ENCODE results near the gene AATK. TPM values are rescaled to one million over a fixed set of nuclear protein-coding genes. Genes with fewer than 3 reads are reported as not detected.

Gene AATK
- total RNA-seq, 1 experiment from 2014 or later = 4.4 TPM

DNA sequence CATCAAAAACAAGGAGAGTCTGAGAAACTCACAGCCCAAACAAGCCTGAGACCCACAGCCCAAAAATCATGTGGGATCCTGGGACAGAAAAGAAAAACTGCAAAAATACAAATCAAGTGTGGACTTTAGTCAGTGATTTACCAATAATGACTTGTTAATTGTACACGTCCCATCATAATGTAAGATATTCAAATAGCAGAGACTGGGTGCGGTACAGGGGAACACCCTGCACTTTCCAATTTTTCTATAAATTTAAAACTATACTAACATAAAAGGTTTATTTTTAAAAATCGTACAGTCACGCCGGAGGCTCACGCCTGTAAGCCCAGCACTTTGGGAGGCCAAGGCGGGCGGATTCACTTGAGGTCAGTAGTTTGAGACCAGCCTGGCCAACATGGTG is 48.0 kb upstream of the AATK start:
- Histone ChIP-seq H3K27ac (ENCODE audit: low read depth, low read length) (no peak overlapping the region), H3K27me3 (ENCODE audit: insufficient read depth, low read length) (no peaks in the 10 kb centered on the region), H3K4me1 (ENCODE audit: control insufficient read depth in 1 of 2, insufficient read depth in 2 of 2, low read length in 2 of 2) (no peaks in the 10 kb centered on the region), H4K20me1 (ENCODE audit: insufficient read depth) (no peaks in the 10 kb centered on the region), H3K36me3 (ENCODE audit: control insufficient read depth in 1 of 2, insufficient read depth in 2 of 2, low read length in 2 of 2) (peaks cover 0 to 4% of the 10 kb centered on the region in 2 experiments; a peak in 1 of 4 replicates), H3K79me2 (ENCODE audit: insufficient read depth, low read length) (no peaks in the 10 kb centered on the region), H3K9me3 (ENCODE audit: control insufficient read depth in 1 of 2, insufficient read depth in 1 of 2, low read depth in 1 of 2, low read length in 2 of 2) (no peaks in the 10 kb centered on the region), H3K9me2 (ENCODE audit: insufficient read depth) (no peaks in the 10 kb centered on the region), H3K9ac (ENCODE audit: low read length) (no peak overlapping the region), H3K4me3 (replicated peaks in 1 of 2; ENCODE audit: low read depth in 1 of 2, low read length in 2 of 2) (no peak overlapping the region), H3K4me2 (ENCODE audit: low read length) (no peak overlapping the region), H2AFZ (ENCODE audit: low read depth, low read length, poor library complexity, severe bottlenecking) (no peak overlapping the region)
- TF ChIP-seq FOSL1 (IDR thresholded peaks at IDR 0.05; ENCODE audit: low read depth) (no peak), SIN3A (IDR thresholded peaks at IDR 0.05; ENCODE audit: low read depth) (no peak), JUND (IDR thresholded peaks at IDR 0.05) (no peak)
- TF ChIP-seq, protein P1, sequence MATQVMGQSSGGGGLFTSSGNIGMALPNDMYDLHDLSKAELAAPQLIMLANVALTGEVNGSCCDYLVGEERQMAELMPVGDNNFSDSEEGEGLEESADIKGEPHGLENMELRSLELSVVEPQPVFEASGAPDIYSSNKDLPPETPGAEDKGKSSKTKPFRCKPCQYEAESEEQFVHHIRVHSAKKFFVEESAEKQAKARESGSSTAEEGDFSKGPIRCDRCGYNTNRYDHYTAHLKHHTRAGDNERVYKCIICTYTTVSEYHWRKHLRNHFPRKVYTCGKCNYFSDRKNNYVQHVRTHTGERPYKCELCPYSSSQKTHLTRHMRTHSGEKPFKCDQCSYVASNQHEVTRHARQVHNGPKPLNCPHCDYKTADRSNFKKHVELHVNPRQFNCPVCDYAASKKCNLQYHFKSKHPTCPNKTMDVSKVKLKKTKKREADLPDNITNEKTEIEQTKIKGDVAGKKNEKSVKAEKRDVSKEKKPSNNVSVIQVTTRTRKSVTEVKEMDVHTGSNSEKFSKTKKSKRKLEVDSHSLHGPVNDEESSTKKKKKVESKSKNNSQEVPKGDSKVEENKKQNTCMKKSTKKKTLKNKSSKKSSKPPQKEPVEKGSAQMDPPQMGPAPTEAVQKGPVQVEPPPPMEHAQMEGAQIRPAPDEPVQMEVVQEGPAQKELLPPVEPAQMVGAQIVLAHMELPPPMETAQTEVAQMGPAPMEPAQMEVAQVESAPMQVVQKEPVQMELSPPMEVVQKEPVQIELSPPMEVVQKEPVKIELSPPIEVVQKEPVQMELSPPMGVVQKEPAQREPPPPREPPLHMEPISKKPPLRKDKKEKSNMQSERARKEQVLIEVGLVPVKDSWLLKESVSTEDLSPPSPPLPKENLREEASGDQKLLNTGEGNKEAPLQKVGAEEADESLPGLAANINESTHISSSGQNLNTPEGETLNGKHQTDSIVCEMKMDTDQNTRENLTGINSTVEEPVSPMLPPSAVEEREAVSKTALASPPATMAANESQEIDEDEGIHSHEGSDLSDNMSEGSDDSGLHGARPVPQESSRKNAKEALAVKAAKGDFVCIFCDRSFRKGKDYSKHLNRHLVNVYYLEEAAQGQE (IDR thresholded peaks at IDR 0.05; ENCODE audit: low read depth) = no peak
- ChIA-PET CTCF (no interaction called here), POLR2A (no interaction called here), RAD21 (ENCODE audit: low non-redundant PET in 1 of 2, low total read pairs in 2 of 2, uncharacterized antibody in 2 of 2, unreplicated experiment in 2 of 2) (no interaction called here)
- ATAC-seq (no peak), DNase-seq (ENCODE audit: low read depth, low spot score) (no peak)
- BruUV-seq (replicated peaks) = no TSS peak
- intact Hi-C loops (cut with micrococcal nuclease) = no loop called here

DNA sequence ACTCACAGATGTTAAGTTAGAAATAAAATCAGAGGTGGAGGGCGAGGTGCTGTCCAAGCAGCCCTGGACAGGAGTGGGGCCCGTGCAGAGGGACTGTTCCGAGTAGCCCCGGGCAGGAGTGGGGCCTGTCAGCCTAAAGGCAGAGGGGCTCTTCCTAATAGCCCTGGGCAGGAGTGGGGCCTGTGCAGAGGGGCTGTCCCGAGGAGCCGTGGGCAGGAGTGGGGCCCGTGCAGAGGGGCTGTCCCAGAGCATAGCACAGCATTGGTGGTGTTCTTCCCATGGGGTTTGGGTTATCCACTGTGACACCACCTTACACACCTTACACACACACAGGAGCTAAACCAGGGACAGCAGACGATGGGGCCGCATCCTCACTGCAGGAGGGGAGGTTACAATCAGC is 46.3 kb upstream of the AATK start:
- no TSS peak for BruUV-seq (replicated peaks)
- Histone ChIP-seq H3K9me2 (ENCODE audit: insufficient read depth) (no peaks in the 10 kb centered on the region), H2AFZ (ENCODE audit: low read depth, low read length, poor library complexity, severe bottlenecking) (no peak overlapping the region), H3K4me3 (replicated peaks in 1 of 2; ENCODE audit: low read depth in 1 of 2, low read length in 2 of 2) (no peak overlapping the region), H4K20me1 (ENCODE audit: insufficient read depth) (no peaks in the 10 kb centered on the region), H3K79me2 (ENCODE audit: insufficient read depth, low read length) (no peaks in the 10 kb centered on the region), H3K27ac (ENCODE audit: low read depth, low read length) (no peak overlapping the region), H3K36me3 (ENCODE audit: control insufficient read depth in 1 of 2, insufficient read depth in 2 of 2, low read length in 2 of 2) (no peaks in the 10 kb centered on the region; a peak in 1 of 4 replicates), H3K9me3 (ENCODE audit: control insufficient read depth in 1 of 2, insufficient read depth in 1 of 2, low read depth in 1 of 2, low read length in 2 of 2) (no peaks in the 10 kb centered on the region), H3K27me3 (ENCODE audit: insufficient read depth, low read length) (no peaks in the 10 kb centered on the region), H3K4me1 (ENCODE audit: control insufficient read depth in 1 of 2, insufficient read depth in 2 of 2, low read length in 2 of 2) (no peaks in the 10 kb centered on the region), H3K4me2 (ENCODE audit: low read length) (no peak overlapping the region), H3K9ac (ENCODE audit: low read length) (no peak overlapping the region)
- intact Hi-C loops (cut with micrococcal nuclease) = no loop called here
- ATAC-seq = no peak
- no peak for TF ChIP-seq SRF (IDR thresholded peaks at IDR 0.05; ENCODE audit: low read depth)
- TF ChIP-seq, protein P2, sequence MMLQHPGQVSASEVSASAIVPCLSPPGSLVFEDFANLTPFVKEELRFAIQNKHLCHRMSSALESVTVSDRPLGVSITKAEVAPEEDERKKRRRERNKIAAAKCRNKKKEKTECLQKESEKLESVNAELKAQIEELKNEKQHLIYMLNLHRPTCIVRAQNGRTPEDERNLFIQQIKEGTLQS (IDR thresholded peaks at IDR 0.05) = no peak
- no peak for TF ChIP-seq POLR2AphosphoS5 (IDR thresholded peaks at IDR 0.05; ENCODE audit: low read depth, low read length)
- TF ChIP-seq POLR2A (IDR thresholded peaks at IDR 0.05; ENCODE audit: borderline replicate concordance, extremely low read depth, insufficient read depth, insufficient read length) = no peak
- TF ChIP-seq EZH2phosphoT487 (IDR thresholded peaks at IDR 0.05; ENCODE audit: borderline replicate concordance) = no peak
- TF ChIP-seq EGR1 (IDR thresholded peaks at IDR 0.05; ENCODE audit: low read depth) = no peak
- no peak for TF ChIP-seq FOSL1 (IDR thresholded peaks at IDR 0.05; ENCODE audit: low read depth)
- no peak for TF ChIP-seq ELF1 (IDR thresholded peaks at IDR 0.05; ENCODE audit: borderline replicate concordance, low read depth)
- TF ChIP-seq, protein P3, sequence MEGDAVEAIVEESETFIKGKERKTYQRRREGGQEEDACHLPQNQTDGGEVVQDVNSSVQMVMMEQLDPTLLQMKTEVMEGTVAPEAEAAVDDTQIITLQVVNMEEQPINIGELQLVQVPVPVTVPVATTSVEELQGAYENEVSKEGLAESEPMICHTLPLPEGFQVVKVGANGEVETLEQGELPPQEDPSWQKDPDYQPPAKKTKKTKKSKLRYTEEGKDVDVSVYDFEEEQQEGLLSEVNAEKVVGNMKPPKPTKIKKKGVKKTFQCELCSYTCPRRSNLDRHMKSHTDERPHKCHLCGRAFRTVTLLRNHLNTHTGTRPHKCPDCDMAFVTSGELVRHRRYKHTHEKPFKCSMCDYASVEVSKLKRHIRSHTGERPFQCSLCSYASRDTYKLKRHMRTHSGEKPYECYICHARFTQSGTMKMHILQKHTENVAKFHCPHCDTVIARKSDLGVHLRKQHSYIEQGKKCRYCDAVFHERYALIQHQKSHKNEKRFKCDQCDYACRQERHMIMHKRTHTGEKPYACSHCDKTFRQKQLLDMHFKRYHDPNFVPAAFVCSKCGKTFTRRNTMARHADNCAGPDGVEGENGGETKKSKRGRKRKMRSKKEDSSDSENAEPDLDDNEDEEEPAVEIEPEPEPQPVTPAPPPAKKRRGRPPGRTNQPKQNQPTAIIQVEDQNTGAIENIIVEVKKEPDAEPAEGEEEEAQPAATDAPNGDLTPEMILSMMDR (IDR thresholded peaks at IDR 0.05 in 2 of 3, conservative IDR thresholded peaks at IDR 0.05 in 1 of 3; ENCODE audit: borderline replicate concordance in 1 of 3, insufficient read depth in 1 of 3, low read depth in 2 of 3, low read length in 2 of 3) = no peak
- TF ChIP-seq, protein P4, sequence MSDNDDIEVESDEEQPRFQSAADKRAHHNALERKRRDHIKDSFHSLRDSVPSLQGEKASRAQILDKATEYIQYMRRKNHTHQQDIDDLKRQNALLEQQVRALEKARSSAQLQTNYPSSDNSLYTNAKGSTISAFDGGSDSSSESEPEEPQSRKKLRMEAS (IDR thresholded peaks at IDR 0.05) = no peak
- no peak for TF ChIP-seq SIN3A (IDR thresholded peaks at IDR 0.05; ENCODE audit: low read depth)
- no peak for TF ChIP-seq RAD21 (IDR thresholded peaks at IDR 0.05; ENCODE audit: low read depth)
- TF ChIP-seq JUND (IDR thresholded peaks at IDR 0.05) = no peak
- ChIA-PET CTCF (no interaction called here), POLR2A (no interaction called here), RAD21 (ENCODE audit: low non-redundant PET in 1 of 2, low total read pairs in 2 of 2, uncharacterized antibody in 2 of 2, unreplicated experiment in 2 of 2) (no interaction called here)
- no peak for DNase-seq (ENCODE audit: low read depth, low spot score)

Measured in HCT116 (cell line).